K562 (cell line): ENCODE data around the gene NLRP9. TPM values are rescaled to one million over a fixed set of nuclear protein-coding genes. Genes with fewer than 3 reads are reported as not detected.

Experiments
- ARID2 ChIP-seq: fragments of 450-650 bp; IDR thresholded peaks from 2 replicates; pipeline ENCODE4 v1.6.1; 2017; ENCODE audit warnings: antibody characterized with exemption, mild to moderate bottlenecking
- CC2D1A ChIP-seq: fragments of 450-650 bp; IDR thresholded peaks from 2 replicates; pipeline ENCODE4 v1.6.1; 2017; ENCODE audit warnings: mild to moderate bottlenecking
- CREBBP ChIP-seq: IDR thresholded peaks from one replicate; pipeline ENCODE4 v1.6.1; 2012; ENCODE audit warnings: low read depth, mild to moderate bottlenecking, control low read depth, inconsistent platforms, low read length
- CREM ChIP-seq: IDR thresholded peaks from 2 replicates; pipeline ENCODE4 v1.6.1; 2014; ENCODE audit warnings: antibody characterized with exemption, low read depth
- HNRNPK ChIP-seq: fragments of 200-400 bp; formaldehyde crosslinking; IDR thresholded peaks from one replicate; pipeline ENCODE4 v1.6.1; 2018; ENCODE audit warnings: mild to moderate bottlenecking, low read depth, low read length; ENCODE audit not compliant: poor library complexity, severe bottlenecking
- KDM5B ChIP-seq: fragments of 200-600 bp; sonication (generic); IDR thresholded peaks from 2 replicates; pipeline ENCODE4 v1.6.1; 2012; ENCODE audit warnings: low read depth, mild to moderate bottlenecking, moderate library complexity, low read length, control low read depth, inconsistent platforms; ENCODE audit not compliant: insufficient replicate concordance
- NELFE ChIP-seq: IDR thresholded peaks from 2 replicates; pipeline ENCODE4 v1.6.1; 2011; ENCODE audit warnings: mild to moderate bottlenecking; ENCODE audit not compliant: insufficient read depth, insufficient read length
- PURB ChIP-seq: sonication (generic); formaldehyde crosslinking; IDR thresholded peaks from 2 replicates; pipeline ENCODE4 v1.9.0; 2021; ENCODE audit warnings: low read depth, mild to moderate bottlenecking, missing genetic modification reagents
- RBFOX2 ChIP-seq: fragments of 200-400 bp; formaldehyde crosslinking; IDR thresholded peaks from 2 replicates; pipeline ENCODE4 v1.6.1; 2017; ENCODE audit warnings: low read depth, mild to moderate bottlenecking, low read length, moderate library complexity
- RBM25 ChIP-seq: fragments of 200-400 bp; formaldehyde crosslinking; IDR thresholded peaks from 2 replicates; pipeline ENCODE4 v1.6.1; 2018; ENCODE audit warnings: low read length, low read depth, moderate library complexity; ENCODE audit not compliant: severe bottlenecking
- RFX5 ChIP-seq: IDR thresholded peaks from 2 replicates; pipeline ENCODE4 v1.6.1; 2011; ENCODE audit warnings: low read depth, mild to moderate bottlenecking, improper control_type of control experiment, low read length
- SIN3A ChIP-seq, 2 experiments: fragments of 150-350 bp in 1 of 2; IDR thresholded peaks; 2 replicates each; pipeline ENCODE4 v1.6.1; 2011 to 2016; ENCODE audit warnings: borderline replicate concordance in 2 of 2, low read depth in 2 of 2, low read length in 2 of 2, mild to moderate bottlenecking in 2 of 2, moderate library complexity in 2 of 2; ENCODE audit not compliant: control insufficient read depth in 1 of 2
- SLC30A9 ChIP-seq: fragments of 250-450 bp; sonication (Bioruptor Pico); IDR thresholded peaks from 2 replicates; pipeline ENCODE4 v1.8.0; 2022; ENCODE audit warnings: mild to moderate bottlenecking, moderate library complexity
- SMAD1 ChIP-seq: fragments of 150-350 bp; IDR thresholded peaks from 2 replicates; pipeline ENCODE4 v1.6.1; 2014; ENCODE audit warnings: low read length, low read depth; ENCODE audit not compliant: partially characterized antibody
- TCFL5 ChIP-seq: fragments of 250-450 bp; sonication (Bioruptor Pico); conservative IDR thresholded peaks from 2 replicates; pipeline ENCODE4 v1.6.1; 2021; ENCODE audit warnings: mild to moderate bottlenecking, moderate library complexity, matching md5 sums
- TGIF2 ChIP-seq: sonication (generic); formaldehyde crosslinking; IDR thresholded peaks from 2 replicates; pipeline ENCODE4 v1.8.1; 2022; ENCODE audit warnings: mild to moderate bottlenecking, missing genetic modification reagents, moderate library complexity
- ZFP36 ChIP-seq: fragments of 150-350 bp; IDR thresholded peaks from 2 replicates; pipeline ENCODE4 v1.6.1; 2018; ENCODE audit warnings: low read length, low read depth; ENCODE audit not compliant: partially characterized antibody
- ZFP91 ChIP-seq: sonication (generic); formaldehyde crosslinking; IDR thresholded peaks from 2 replicates; pipeline ENCODE4 v1.8.0; 2022; ENCODE audit warnings: mild to moderate bottlenecking, missing genetic modification reagents
- ZNF217 ChIP-seq: sonication (generic); formaldehyde crosslinking; IDR thresholded peaks from 2 replicates; pipeline ENCODE4 v1.8.0; 2022; ENCODE audit warnings: mild to moderate bottlenecking, missing genetic modification reagents
- ZNF23 ChIP-seq: fragments of 250-450 bp; sonication (Bioruptor Pico); IDR thresholded peaks from 2 replicates; pipeline ENCODE4 v1.4.0; 2020; ENCODE audit warnings: mild to moderate bottlenecking
- ZNF778 ChIP-seq: fragments of 450-650 bp; formaldehyde crosslinking; IDR thresholded peaks from 2 replicates; pipeline ENCODE4 v1.4.0; 2020; ENCODE audit warnings: mild to moderate bottlenecking, moderate library complexity
- ZNF79 ChIP-seq: fragments of 250-450 bp; sonication (Bioruptor Pico); IDR thresholded peaks from 2 replicates; pipeline ENCODE4 v1.4.0; 2020; ENCODE audit warnings: low read depth, mild to moderate bottlenecking, moderate library complexity
- polyA plus RNA-seq, 8 experiments: library from polyadenylated mRNA; depleted of rRNA in 4 of 8; stranded (reverse) in 5 of 8; unstranded in 3 of 8; fragments of >200 nt; fragmentation: Nextera tagmentation in 2 of 8; fragmentation: Illumina TruSeq in 1 of 8; extraction: Ambion mirVana in 2 of 8; extraction: Trizol in 1 of 8; gene quantifications; 2 replicates each; pipeline versions ENCODE4 v1.2.1 to v1.2.3, GENCODE V29; 2011 to 2014; ENCODE audit warnings: inconsistent platforms in 1 of 8, missing spikeins in 1 of 8
- total RNA-seq, 7 experiments: library from RNA; depleted of rRNA in 6 of 7; stranded (reverse); fragments of >200 nt in 6 of 7; fragmentation: Illumina TruSeq in 2 of 7; extraction: Trizol in 2 of 7; gene quantifications; 2 replicates each; pipeline versions ENCODE4 v1.2.1 to v1.2.3, GENCODE V29; 2011 to 2021; ENCODE audit warnings: low replicate concordance in 1 of 7
- TF ChIP-seq, protein P1 (sequence below): fragments of 450-650 bp; IDR thresholded peaks from 2 replicates; pipeline ENCODE4 v1.6.1; 2018; ENCODE audit not compliant: partially characterized antibody

Gene NLRP9
- total and polyA plus RNA-seq, 9 of the 15 experiments (the other 6 are each of a cell fraction or from before 2014, with no cell fraction given) = not detected

DNA sequence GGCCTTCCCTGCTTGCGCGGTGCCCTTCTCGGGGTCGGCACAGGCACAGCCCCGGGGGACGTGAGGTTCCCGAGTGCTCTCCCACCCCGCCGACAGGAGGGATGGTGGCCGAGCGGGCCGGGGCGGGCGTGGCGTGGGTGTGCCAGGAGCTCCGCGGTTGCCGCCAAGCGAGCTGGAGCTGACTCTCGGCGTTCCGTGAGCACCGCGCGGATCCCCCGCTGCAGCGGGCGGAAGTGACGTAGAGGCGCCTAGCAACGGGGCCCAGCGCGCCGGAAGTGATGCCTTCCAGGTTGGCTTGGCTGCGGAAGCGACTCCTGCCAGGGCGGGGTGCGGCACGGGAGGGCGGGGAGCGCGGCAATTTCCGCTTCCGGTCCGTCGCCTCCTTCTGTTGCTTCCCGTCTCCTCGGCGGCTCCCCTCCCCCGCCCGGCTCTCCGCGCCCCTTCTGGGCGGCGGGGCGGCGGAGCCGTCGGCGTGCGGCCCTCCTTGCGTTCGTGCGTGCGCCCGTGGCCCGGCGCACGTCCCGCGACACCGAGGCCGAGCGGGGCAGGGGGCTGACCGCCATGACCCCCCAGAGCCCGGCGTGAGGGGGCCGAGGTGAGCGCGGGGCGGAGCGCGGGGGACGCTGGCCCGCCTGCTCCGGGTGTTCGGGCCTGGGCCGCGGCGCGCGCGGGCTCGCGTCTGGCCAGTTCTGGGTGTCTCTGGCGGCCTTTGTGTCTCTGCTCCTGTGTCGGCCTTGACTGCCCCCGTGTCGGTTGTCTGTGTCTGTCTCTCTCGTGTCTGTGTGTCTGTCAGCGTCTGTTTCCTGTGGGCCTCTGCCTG, 63.2 kb downstream of the NLRP9 start, which contains the start of gene EPN1 (continued):
- no peak for TF ChIP-seq ARID2
- no peak for TF ChIP-seq RBM25
- TF ChIP-seq PURB (CRISPR knock-in tag) = no peak
- TF ChIP-seq CREBBP = no peak
- TF ChIP-seq SIN3A (IDR thresholded peaks at IDR 0.05; ENCODE audit: borderline replicate concordance in 2 of 2, control insufficient read depth in 1 of 2, low read depth in 2 of 2, low read length in 2 of 2) = peak; percentile 11 to 82; a peak in 2 of 4 replicates
- no peak for TF ChIP-seq ZFP91 (CRISPR knock-in tag)
- peak; percentile 25 for TF ChIP-seq HNRNPK
- TF ChIP-seq NELFE = no peak
- TF ChIP-seq CREM = peak; percentile 99
- no peak for TF ChIP-seq ZNF778 (CRISPR knock-in tag)
- TF ChIP-seq KDM5B = peak; percentile 79
- TF ChIP-seq RBFOX2 = peak; percentile 83
- no peak for TF ChIP-seq ZNF23
- TF ChIP-seq, protein P1, sequence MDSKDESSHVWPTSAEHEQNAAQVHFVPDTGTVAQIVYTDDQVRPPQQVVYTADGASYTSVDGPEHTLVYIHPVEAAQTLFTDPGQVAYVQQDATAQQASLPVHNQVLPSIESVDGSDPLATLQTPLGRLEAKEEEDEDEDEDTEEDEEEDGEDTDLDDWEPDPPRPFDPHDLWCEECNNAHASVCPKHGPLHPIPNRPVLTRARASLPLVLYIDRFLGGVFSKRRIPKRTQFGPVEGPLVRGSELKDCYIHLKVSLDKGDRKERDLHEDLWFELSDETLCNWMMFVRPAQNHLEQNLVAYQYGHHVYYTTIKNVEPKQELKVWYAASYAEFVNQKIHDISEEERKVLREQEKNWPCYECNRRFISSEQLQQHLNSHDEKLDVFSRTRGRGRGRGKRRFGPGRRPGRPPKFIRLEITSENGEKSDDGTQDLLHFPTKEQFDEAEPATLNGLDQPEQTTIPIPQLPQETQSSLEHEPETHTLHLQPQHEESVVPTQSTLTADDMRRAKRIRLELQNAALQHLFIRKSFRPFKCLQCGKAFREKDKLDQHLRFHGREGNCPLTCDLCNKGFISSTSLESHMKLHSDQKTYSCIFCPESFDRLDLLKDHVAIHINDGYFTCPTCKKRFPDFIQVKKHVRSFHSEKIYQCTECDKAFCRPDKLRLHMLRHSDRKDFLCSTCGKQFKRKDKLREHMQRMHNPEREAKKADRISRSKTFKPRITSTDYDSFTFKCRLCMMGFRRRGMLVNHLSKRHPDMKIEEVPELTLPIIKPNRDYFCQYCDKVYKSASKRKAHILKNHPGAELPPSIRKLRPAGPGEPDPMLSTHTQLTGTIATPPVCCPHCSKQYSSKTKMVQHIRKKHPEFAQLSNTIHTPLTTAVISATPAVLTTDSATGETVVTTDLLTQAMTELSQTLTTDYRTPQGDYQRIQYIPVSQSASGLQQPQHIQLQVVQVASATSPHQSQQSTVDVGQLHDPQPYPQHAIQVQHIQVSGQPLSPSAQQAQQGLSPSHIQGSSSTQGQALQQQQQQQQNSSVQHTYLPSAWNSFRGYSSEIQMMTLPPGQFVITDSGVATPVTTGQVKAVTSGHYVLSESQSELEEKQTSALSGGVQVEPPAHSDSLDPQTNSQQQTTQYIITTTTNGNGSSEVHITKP = no peak
- TF ChIP-seq ZFP36 = no peak
- TF ChIP-seq CC2D1A = no peak
- no peak for TF ChIP-seq TGIF2 (CRISPR knock-in tag)
- no peak for TF ChIP-seq SLC30A9 (CRISPR knock-in tag)
- TF ChIP-seq TCFL5 (CRISPR knock-in tag) = no peak
- TF ChIP-seq SMAD1 = no peak
- TF ChIP-seq RFX5 = no peak
- no peak for TF ChIP-seq ZNF217 (CRISPR knock-in tag)
- TF ChIP-seq ZNF79 = no peak
